HL-60 (cell line): ENCODE results near the gene KIF4B.
"Not testable (repeated sequence)": the region's sequence is repeated elsewhere in the genome, so short reads cannot be mapped to it uniquely, and the experiment has no call there.

Experiments
- DNase-seq, 2 experiments: peaks; one replicate each; pipeline ENCODE4 v3.0.0-alpha.2; 2010 to 2020; ENCODE audit warnings: low read depth in 1 of 2, low spot score in 1 of 2
- H3K27ac ChIP-seq: fragments of 250-450 bp; sonication (Bioruptor Pico); replicated peaks from 2 replicates; pipeline ENCODE4 v1.5.1; 2020; ENCODE audit warnings: mild to moderate bottlenecking, moderate library complexity
- H3K27me3 ChIP-seq: fragments of 250-450 bp; sonication (Bioruptor Pico); 2 replicates; pipeline ENCODE4 v1.5.1; 2021; ENCODE audit warnings: mild to moderate bottlenecking, moderate library complexity; ENCODE audit not compliant: insufficient read depth, poor library complexity, severe bottlenecking
- H3K4me3 ChIP-seq: replicated peaks from 2 replicates; pipeline ENCODE4 v1.5.1; 2011; ENCODE audit warnings: mild to moderate bottlenecking, control low read depth, low read length; ENCODE audit not compliant: insufficient read depth
- CTCF ChIP-seq: IDR thresholded peaks from one replicate; pipeline ENCODE4 v1.5.1; 2011; ENCODE audit warnings: low read length, control low read depth, inconsistent platforms; ENCODE audit not compliant: insufficient read depth
- GABPA ChIP-seq: IDR thresholded peaks from 2 replicates; pipeline ENCODE4 v1.6.1; 2012; ENCODE audit warnings: low read depth
- POLR2AphosphoS5 ChIP-seq: IDR thresholded peaks from 2 replicates; pipeline ENCODE4 v1.6.1; 2012; ENCODE audit warnings: low read depth
- REST ChIP-seq: IDR thresholded peaks from 2 replicates; pipeline ENCODE4 v1.6.1; 2012; ENCODE audit warnings: low read depth; ENCODE audit not compliant: insufficient replicate concordance
- SPI1 ChIP-seq: IDR thresholded peaks from 2 replicates; pipeline ENCODE4 v1.6.1; 2012; ENCODE audit warnings: low read depth, mild to moderate bottlenecking, borderline replicate concordance

KIF4B gene

GRCh38 chr5:155004138-155004744 is 9.3 kb upstream of the KIF4B start:
- TF ChIP-seq CTCF (peak; percentile 33), POLR2AphosphoS5 (no peak), GABPA (no peak)
- peak in 1 of 2 experiments; percentile 30 for DNase-seq
- H3K4me3 ChIP-seq: no peak overlapping the region
- no peaks in the 10 kb centered on the region for H3K27me3 ChIP-seq
- H3K27ac ChIP-seq: no peak overlapping the region

- not testable (repeated sequence) for H3K27ac ChIP-seq, DNase-seq, H3K27me3 ChIP-seq, H3K4me3 ChIP-seq
These were observed 7.3 kb upstream of the KIF4B start for GRCh38 chr5:155006265-155006664.

- TF ChIP-seq CTCF (no peak), REST (no peak), POLR2AphosphoS5 (no peak), SPI1 (no peak), GABPA (no peak)
- Histone ChIP-seq H3K27me3 (peaks cover 6% of the 10 kb centered on the region), H3K4me3 (no peak overlapping the region), H3K27ac (no peak overlapping the region)
- no peak for DNase-seq
These were observed 4.9 kb upstream of the KIF4B start for GRCh38 chr5:155008669-155009068.

- no peak overlapping the region for H3K4me3 ChIP-seq
- H3K27me3 ChIP-seq: peaks cover 6% of the 10 kb centered on the region
- no peak for DNase-seq
- H3K27ac ChIP-seq: no peak overlapping the region
- TF ChIP-seq REST (no peak), SPI1 (no peak), POLR2AphosphoS5 (no peak), GABPA (no peak), CTCF (no peak)
These were observed 2.7 kb upstream of the KIF4B start for GRCh38 chr5:155010881-155011280.
